ENCODE results near the gene GIPC1.

Gene GIPC1

GRCh38 chr19:14449321-14449720 is 46.6 kb downstream of the GIPC1 start:
- no peak for DNase-seq (ENCODE audit: low spot score)
- Histone ChIP-seq H3K27ac (no peak overlapping the region), H3K4me3 (no peak overlapping the region)
- TF ChIP-seq, protein P1, sequence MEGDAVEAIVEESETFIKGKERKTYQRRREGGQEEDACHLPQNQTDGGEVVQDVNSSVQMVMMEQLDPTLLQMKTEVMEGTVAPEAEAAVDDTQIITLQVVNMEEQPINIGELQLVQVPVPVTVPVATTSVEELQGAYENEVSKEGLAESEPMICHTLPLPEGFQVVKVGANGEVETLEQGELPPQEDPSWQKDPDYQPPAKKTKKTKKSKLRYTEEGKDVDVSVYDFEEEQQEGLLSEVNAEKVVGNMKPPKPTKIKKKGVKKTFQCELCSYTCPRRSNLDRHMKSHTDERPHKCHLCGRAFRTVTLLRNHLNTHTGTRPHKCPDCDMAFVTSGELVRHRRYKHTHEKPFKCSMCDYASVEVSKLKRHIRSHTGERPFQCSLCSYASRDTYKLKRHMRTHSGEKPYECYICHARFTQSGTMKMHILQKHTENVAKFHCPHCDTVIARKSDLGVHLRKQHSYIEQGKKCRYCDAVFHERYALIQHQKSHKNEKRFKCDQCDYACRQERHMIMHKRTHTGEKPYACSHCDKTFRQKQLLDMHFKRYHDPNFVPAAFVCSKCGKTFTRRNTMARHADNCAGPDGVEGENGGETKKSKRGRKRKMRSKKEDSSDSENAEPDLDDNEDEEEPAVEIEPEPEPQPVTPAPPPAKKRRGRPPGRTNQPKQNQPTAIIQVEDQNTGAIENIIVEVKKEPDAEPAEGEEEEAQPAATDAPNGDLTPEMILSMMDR (IDR thresholded peaks at IDR 0.05) = no peak

- no peak for DNase-seq (ENCODE audit: low spot score)
- TF ChIP-seq, protein P1 (IDR thresholded peaks at IDR 0.05) = no peak
- Histone ChIP-seq H3K27ac (no peak overlapping the region), H3K4me3 (no peak overlapping the region)
Observed at GRCh38 chr19:14446336-14447036, 49.4 kb downstream of the GIPC1 start.

GRCh38 chr19:14443632-14444216 is 52.2 kb downstream of the GIPC1 start:
- H3K27ac ChIP-seq = no peak overlapping the region

DNA sequence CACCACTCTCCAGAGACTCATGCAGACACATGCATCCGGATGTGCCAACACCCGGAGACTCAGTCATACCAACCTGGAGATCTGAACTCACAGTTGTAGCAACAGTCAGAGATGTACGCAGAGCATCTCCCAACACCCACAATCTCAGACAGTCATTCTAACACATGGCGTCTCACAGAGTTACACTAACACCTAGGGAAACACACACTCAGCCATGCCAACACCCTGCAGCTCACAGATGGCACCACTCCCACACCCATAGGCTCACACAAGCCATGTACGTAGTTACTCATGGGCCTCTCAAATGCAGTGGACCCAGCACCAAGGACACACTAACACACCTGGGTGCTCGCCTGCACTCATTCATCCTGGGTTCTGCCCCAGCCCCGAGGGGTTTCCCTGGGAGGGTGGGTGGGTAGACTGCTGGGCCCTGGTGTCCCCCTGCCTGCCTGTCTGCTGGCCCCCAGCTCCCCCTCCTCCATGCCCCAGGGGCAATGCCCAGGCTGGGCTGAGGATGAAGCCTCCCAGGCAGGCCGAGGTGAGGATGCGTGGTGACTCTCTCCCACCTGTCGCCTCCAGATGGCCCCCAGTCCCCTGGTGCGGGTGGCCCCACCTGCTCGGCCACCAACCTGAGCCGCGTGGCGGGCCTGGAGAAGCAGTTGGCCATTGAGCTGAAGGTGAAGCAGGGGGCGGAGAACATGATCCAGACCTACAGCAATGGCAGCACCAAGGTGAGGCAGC is 52.9 kb downstream of the GIPC1 start:
- DNase-seq (ENCODE audit: low spot score) = no peak
- Histone ChIP-seq H3K4me3 (no peak overlapping the region), H3K27ac (no peak overlapping the region)
- TF ChIP-seq, protein P1 (IDR thresholded peaks at IDR 0.05) = no peak

More at GRCh38 chr19:14443632-14444216, 52.2 kb downstream of the GIPC1 start:
- no peak overlapping the region for H3K4me3 ChIP-seq
- DNase-seq (ENCODE audit: low spot score) = no peak
- TF ChIP-seq, protein P1 (IDR thresholded peaks at IDR 0.05) = no peak

- DNase-seq (ENCODE audit: low spot score) = no peak
- no peak overlapping the region for H3K4me3 ChIP-seq
- no peak overlapping the region for H3K27ac ChIP-seq
- TF ChIP-seq, protein P1 (IDR thresholded peaks at IDR 0.05) = no peak
Observed at GRCh38 chr19:14441041-14441938, 54.6 kb downstream of the GIPC1 start.

- DNase-seq (ENCODE audit: low spot score) = no peak
- Histone ChIP-seq H3K4me3 (peak overlapping the region; percentile 53), H3K27ac (peak overlapping the region in 1 of 2 donors; percentile 62)
- TF ChIP-seq, protein P1 (IDR thresholded peaks at IDR 0.05) = no peak
Observed at GRCh38 chr19:14440049-14440448, 55.9 kb downstream of the GIPC1 start.
